Measurements from ENCODE around the gene BTBD2.

GRCh38 chr19:2063824-2064223 lies 48.3 kb upstream of the BTBD2 start:
- no peak for TF ChIP-seq EZH2 (IDR thresholded peaks at IDR 0.05; ENCODE audit: borderline replicate concordance, insufficient read depth, low read depth, low read length, poor library complexity, severe bottlenecking)
- TF ChIP-seq, protein P1, sequence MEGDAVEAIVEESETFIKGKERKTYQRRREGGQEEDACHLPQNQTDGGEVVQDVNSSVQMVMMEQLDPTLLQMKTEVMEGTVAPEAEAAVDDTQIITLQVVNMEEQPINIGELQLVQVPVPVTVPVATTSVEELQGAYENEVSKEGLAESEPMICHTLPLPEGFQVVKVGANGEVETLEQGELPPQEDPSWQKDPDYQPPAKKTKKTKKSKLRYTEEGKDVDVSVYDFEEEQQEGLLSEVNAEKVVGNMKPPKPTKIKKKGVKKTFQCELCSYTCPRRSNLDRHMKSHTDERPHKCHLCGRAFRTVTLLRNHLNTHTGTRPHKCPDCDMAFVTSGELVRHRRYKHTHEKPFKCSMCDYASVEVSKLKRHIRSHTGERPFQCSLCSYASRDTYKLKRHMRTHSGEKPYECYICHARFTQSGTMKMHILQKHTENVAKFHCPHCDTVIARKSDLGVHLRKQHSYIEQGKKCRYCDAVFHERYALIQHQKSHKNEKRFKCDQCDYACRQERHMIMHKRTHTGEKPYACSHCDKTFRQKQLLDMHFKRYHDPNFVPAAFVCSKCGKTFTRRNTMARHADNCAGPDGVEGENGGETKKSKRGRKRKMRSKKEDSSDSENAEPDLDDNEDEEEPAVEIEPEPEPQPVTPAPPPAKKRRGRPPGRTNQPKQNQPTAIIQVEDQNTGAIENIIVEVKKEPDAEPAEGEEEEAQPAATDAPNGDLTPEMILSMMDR (IDR thresholded peaks at IDR 0.05), result no peak

All from B cell (primary cell).